ENCODE results near the gene ABCG1. TPM values are rescaled to one million over a fixed set of nuclear protein-coding genes. Genes with fewer than 3 reads are reported as not detected.
A peak's percentile ranks its signal among the peaks of the same experiment; 100 is the strongest.

ABCG1 gene
- total and polyA plus RNA-seq, 3 experiments from 2014 or later: 3.7 to 15.7 (median 3.8) TPM

DNA sequence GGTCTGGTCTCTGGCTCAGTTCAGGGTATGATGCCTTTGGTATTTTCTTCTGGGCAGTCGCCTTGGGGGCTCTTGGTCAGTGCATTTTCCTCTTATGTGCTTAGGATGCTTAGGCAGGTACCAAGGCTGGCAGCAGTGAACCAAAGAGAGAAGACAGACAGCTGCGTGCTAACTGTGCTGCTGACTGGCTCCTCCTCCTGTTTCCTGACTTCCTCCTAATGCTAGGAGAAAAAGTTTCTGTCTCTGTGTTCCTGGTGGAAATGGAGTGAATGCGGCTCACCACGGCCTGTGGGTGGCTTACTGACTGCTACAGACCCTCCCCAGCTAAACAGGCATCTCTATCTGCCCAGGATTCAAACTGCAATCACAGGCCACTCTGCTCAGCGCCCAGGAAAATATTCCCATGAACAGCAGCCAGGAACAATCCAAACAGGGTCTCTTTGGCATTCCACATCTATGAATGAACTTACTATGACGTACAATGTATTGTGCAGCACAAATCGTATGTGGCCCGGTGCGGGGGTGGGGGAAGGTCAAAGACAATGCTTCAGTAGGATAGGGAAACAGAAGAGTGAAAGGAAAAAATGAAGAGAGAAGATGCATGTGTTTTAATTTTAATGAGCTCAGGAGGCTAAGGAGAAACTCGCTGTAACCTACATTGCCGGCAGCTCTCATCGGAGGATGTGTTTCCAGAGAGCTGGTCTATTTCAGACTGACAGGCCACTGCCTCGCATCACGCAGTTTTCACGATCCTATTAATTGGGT lies 2.8 kb downstream of the ABCG1 start:
- no peak for DNase-seq
- Mint-ChIP-seq H3K36me3 (peaks cover 0 to 43% (median 7%) of the 10 kb centered on the region in 3 donors), H3K9me3 (no peaks in the 10 kb centered on the region), H3K4me3 (peak overlapping the region in 5 of 7 donors; percentile 27 to 65 (median 32)), H3K4me1 (peaks cover 22 to 58% (median 49%) of the 10 kb centered on the region in 3 donors), H3K27me3 (no peaks in the 10 kb centered on the region), H3K27ac (peak overlapping the region in 6 of 8 donors; percentile 1 to 77 (median 36))
- POLR2A ChIA-PET: no interaction called here
- no peak overlapping the region for H3K4me3 ChIP-seq (ENCODE audit: low read length)
- CTCF ChIA-PET: interaction anchor here (2.4 to 3.0 kb wide), 2 partner anchors 12 to 56 kb away, joined by 8 to 19 read pairs; no protein-coding TSS in a partner anchor
- H3K4me1 ChIP-seq (ENCODE audit: insufficient read depth, low read length): peaks cover 15% of the 10 kb centered on the region
- H3K27ac ChIP-seq (ENCODE audit: low read depth, low read length): no peak overlapping the region
- peaks cover 5% of the 10 kb centered on the region for H3K36me3 ChIP-seq (ENCODE audit: insufficient read depth, low read length)
- H3K9me3 ChIP-seq (ENCODE audit: low read length): no peaks in the 10 kb centered on the region
- H3K27me3 ChIP-seq (ENCODE audit: insufficient read depth, low read length, poor library complexity, severe bottlenecking): no peaks in the 10 kb centered on the region

DNA sequence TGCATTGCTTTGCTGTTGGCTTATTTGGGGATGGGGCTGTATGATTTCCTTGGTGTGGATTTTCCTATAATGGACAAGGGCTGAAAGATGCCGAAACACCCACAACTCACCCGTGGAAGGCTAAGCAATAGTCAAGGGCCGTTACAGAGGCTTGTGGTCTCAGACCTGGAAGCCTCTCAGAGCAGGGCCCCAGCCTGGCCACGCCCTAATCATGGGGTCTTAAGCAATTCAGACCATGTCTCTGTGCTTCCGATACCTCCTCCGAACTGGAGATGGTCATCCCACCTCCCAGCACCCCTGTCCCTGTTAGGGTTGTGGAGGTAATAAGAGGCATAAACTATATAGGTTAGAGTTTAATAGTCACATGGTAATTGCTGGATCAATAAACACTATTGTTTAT lies 3.4 kb downstream of the ABCG1 start:
- ChIA-PET POLR2A (no interaction called here), CTCF (interaction anchor here (3.0 kb wide), 1 partner anchor 11 kb away, joined by 19 read pairs; no protein-coding TSS in a partner anchor)

DNA sequence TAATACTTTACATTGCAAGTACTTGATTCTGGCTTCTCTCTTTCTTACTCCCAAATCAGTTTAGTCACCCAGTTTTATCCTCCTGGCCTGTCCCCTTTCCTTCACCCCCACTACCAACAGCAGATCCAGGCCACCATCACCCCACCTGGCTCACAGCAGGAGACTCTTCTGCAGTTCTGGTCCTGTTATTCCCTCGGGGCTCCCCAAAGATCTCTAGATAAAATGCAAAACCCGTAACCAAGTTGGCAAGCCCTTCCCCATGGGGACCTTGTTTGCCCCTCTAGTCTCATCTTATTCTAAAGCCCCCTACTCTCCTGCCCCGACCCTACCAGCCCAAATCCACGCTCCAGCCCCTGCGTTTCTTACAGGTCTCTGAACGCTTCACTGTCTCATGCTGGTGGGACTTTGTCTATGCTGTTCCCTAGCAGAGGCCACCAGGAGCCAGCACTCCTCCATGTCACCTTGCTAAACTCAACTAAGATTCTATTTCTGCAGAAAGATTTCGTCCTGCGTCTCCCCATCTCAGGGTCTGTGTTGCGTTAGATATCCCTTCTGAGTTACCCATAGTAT lies 4.0 kb downstream of the ABCG1 start:
- Mint-ChIP-seq H3K27me3 (no peaks in the 10 kb centered on the region), H3K4me3 (peak overlapping the region in 3 of 7 donors; percentile 3 to 37 (median 29)), H3K36me3 (peaks cover 6 to 52% (median 16%) of the 10 kb centered on the region in 3 donors), H3K27ac (peak overlapping the region in 5 of 8 donors; percentile 6 to 63 (median 31)), H3K4me1 (peaks cover 31 to 68% (median 58%) of the 10 kb centered on the region in 3 donors), H3K9me3 (no peaks in the 10 kb centered on the region)
- Histone ChIP-seq H3K4me1 (ENCODE audit: insufficient read depth, low read length) (peaks cover 27% of the 10 kb centered on the region), H3K27ac (ENCODE audit: low read depth, low read length) (no peak overlapping the region), H3K4me3 (ENCODE audit: low read length) (no peak overlapping the region), H3K9me3 (ENCODE audit: low read length) (no peaks in the 10 kb centered on the region), H3K27me3 (ENCODE audit: insufficient read depth, low read length, poor library complexity, severe bottlenecking) (no peaks in the 10 kb centered on the region), H3K36me3 (ENCODE audit: insufficient read depth, low read length) (peaks cover 5% of the 10 kb centered on the region)
- POLR2A ChIA-PET: no interaction called here
- no peak for DNase-seq
- CTCF ChIA-PET: no interaction called here

More for the DNA sequence above, 3.4 kb downstream of the ABCG1 start:
- no peaks in the 10 kb centered on the region for H3K9me3 ChIP-seq (ENCODE audit: low read length)
- Mint-ChIP-seq H3K36me3 (peaks cover 1 to 47% (median 10%) of the 10 kb centered on the region in 3 donors), H3K4me3 (peak overlapping the region in 2 of 7 donors; percentile 24 to 29), H3K27me3 (no peaks in the 10 kb centered on the region), H3K9me3 (no peaks in the 10 kb centered on the region), H3K4me1 (peaks cover 26 to 63% (median 53%) of the 10 kb centered on the region in 3 donors), H3K27ac (peak overlapping the region in 4 of 8 donors; percentile 15 to 69 (median 30))
- peaks cover 21% of the 10 kb centered on the region for H3K4me1 ChIP-seq (ENCODE audit: insufficient read depth, low read length)
- H3K27ac ChIP-seq (ENCODE audit: low read depth, low read length): no peak overlapping the region
- peaks cover 5% of the 10 kb centered on the region for H3K36me3 ChIP-seq (ENCODE audit: insufficient read depth, low read length)
- no peak for DNase-seq
- no peaks in the 10 kb centered on the region for H3K27me3 ChIP-seq (ENCODE audit: insufficient read depth, low read length, poor library complexity, severe bottlenecking)
- H3K4me3 ChIP-seq (ENCODE audit: low read length): no peak overlapping the region

DNA sequence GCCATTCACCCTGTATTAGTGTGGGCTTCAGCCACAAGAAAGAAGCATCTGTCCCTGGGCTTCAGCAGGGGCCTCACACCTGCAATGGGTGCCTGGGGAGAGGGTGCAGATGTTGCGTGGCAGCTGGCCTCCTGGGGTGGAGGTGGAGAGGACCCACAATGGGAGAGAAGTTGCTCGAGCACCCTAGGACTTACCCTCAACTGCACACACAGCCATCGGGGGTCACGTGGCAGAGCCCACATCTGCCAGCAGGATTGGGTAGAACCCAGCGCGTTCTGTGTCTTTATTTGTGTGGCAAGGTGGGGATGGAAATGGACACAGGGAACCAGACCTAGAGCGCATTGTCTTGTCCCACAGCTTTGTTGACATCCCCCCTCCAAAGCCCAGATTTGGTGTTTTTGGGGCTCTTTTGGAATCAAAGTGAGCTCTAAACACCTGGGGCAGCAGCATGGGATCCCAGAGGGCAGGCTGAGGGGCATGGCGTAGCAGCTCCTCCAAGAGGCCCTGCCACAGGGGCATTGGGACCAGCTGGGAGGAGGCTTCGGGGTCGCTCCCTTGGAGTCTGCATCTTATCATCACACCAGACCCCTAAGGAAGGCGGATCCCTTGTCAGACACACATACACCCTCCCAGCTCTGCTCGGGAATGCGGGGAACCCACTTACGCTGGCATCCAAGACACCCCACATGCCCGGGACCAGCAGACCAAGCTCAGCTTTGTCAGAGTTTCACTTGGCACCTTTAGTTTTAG lies 5.1 kb downstream of the ABCG1 start:
- Histone ChIP-seq H3K4me3 (ENCODE audit: low read length) (no peak overlapping the region), H3K36me3 (ENCODE audit: insufficient read depth, low read length) (peaks cover 5% of the 10 kb centered on the region), H3K27ac (ENCODE audit: low read depth, low read length) (no peak overlapping the region), H3K4me1 (ENCODE audit: insufficient read depth, low read length) (peaks cover 38% of the 10 kb centered on the region), H3K27me3 (ENCODE audit: insufficient read depth, low read length, poor library complexity, severe bottlenecking) (no peaks in the 10 kb centered on the region), H3K9me3 (ENCODE audit: low read length) (no peaks in the 10 kb centered on the region)
- H3K4me3 Mint-ChIP-seq: no peak overlapping the region
- peak overlapping the region in 2 of 8 donors; percentile 34 to 71 for H3K27ac Mint-ChIP-seq
- H3K36me3 Mint-ChIP-seq: peaks cover 6 to 56% (median 16%) of the 10 kb centered on the region in 3 donors
- peaks cover 42 to 77% (median 69%) of the 10 kb centered on the region in 3 donors for H3K4me1 Mint-ChIP-seq
- POLR2A ChIA-PET: interaction anchor here (1.4 kb wide), 1 partner anchor 31 kb away, joined by 3 read pairs; no protein-coding TSS in a partner anchor
- no peak for DNase-seq
- CTCF ChIA-PET: interaction anchor here (1.6 kb wide), 1 partner anchor 31 kb away, joined by 5 read pairs; no protein-coding TSS in a partner anchor
- H3K27me3 Mint-ChIP-seq: no peaks in the 10 kb centered on the region
- H3K9me3 Mint-ChIP-seq: no peaks in the 10 kb centered on the region

DNA sequence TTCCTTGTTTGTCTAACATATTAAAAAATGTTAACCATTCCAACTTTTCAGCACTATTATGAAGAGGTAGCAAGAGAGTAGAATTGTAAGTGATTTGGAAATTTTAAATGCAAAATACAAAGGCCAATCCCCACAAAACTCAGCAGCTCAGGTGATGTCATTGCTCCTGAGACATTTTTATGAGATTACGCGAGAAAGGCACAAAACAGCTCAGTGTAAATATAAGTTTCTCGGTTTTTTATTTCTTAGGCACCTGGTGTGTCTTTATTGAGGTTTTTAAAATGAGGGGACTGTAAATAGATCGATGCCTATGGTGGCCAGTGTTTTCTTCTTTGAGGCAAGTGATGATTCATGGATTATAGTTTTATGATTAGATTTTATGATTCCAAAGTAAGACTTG lies 6.1 kb downstream of the ABCG1 start:
- H3K4me3 ChIP-seq (ENCODE audit: low read length): no peak overlapping the region
- no peaks in the 10 kb centered on the region for H3K27me3 ChIP-seq (ENCODE audit: insufficient read depth, low read length, poor library complexity, severe bottlenecking)
- peaks cover 44% of the 10 kb centered on the region for H3K4me1 ChIP-seq (ENCODE audit: insufficient read depth, low read length)
- no peak for DNase-seq
- no peak overlapping the region for H3K27ac ChIP-seq (ENCODE audit: low read depth, low read length)
- Mint-ChIP-seq H3K4me1 (peaks cover 45 to 85% (median 77%) of the 10 kb centered on the region in 3 donors), H3K27me3 (no peaks in the 10 kb centered on the region), H3K4me3 (no peak overlapping the region), H3K9me3 (no peaks in the 10 kb centered on the region), H3K27ac (peak overlapping the region in 5 of 8 donors; percentile 43 to 94 (median 59)), H3K36me3 (peaks cover 6 to 55% (median 16%) of the 10 kb centered on the region in 3 donors)
- peaks cover 5% of the 10 kb centered on the region for H3K36me3 ChIP-seq (ENCODE audit: insufficient read depth, low read length)
- H3K9me3 ChIP-seq (ENCODE audit: low read length): no peaks in the 10 kb centered on the region
- POLR2A ChIA-PET: no interaction called here
- CTCF ChIA-PET: interaction anchor here (0.7 to 1.6 kb wide), 3 partner anchors 19 to 108 kb away, joined by 3 to 5 read pairs (median 3); no protein-coding TSS in a partner anchor

DNA sequence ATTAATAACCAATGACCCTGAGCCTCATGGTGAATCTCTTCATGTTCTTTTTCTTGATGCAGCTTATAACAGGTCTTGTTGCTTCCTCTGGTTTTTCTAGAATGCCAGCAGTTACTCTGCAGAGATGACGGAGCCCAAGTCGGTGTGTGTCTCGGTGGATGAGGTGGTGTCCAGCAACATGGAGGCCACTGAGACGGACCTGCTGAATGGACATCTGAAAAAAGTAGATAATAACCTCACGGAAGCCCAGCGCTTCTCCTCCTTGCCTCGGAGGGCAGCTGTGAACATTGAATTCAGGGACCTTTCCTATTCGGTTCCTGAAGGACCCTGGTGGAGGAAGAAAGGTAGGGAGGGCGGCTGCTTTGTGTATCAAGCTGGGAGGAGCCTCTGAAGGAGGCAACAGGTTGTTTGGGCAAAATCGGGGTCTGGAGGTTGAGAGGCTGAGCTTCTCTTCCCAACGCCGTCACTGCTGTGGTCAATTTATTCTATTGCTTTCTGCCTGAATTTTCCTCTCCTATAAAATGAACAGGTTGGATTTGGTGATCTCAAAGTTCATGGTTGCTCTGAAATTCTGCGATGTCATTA lies 6.7 kb downstream of the ABCG1 start:
- peaks cover 45 to 85% (median 77%) of the 10 kb centered on the region in 3 donors for H3K4me1 Mint-ChIP-seq

DNA sequence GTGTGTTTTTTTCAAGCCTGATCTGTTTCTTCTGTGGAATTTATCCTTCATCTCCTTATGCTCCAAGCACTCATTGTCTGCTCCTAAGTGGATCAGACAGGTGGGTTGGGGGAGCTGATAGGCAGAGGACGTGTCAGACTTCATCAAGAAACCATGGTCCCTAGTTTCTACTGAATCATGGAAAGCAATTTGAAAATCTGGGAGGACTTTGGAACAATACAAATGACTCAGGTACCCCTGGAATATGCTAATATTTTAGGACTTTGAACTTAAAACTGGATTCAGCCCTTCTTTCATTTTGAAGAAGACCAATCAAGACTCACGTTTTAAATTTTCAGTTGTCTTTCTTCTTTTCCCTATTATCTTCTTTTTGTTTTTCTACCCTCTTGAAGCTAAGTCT lies 7.7 kb downstream of the ABCG1 start:
- no peak overlapping the region for H3K4me3 Mint-ChIP-seq
- no peaks in the 10 kb centered on the region for H3K9me3 Mint-ChIP-seq
- Histone ChIP-seq H3K27ac (ENCODE audit: low read depth, low read length) (no peak overlapping the region), H3K36me3 (ENCODE audit: insufficient read depth, low read length) (peaks cover 5% of the 10 kb centered on the region), H3K27me3 (ENCODE audit: insufficient read depth, low read length, poor library complexity, severe bottlenecking) (no peaks in the 10 kb centered on the region), H3K4me3 (ENCODE audit: low read length) (no peak overlapping the region), H3K9me3 (ENCODE audit: low read length) (no peaks in the 10 kb centered on the region), H3K4me1 (ENCODE audit: insufficient read depth, low read length) (peaks cover 42% of the 10 kb centered on the region)
- CTCF ChIA-PET: interaction anchor here (0.9 kb wide), 2 partner anchors 12 to 35 kb away, joined by 3 read pairs; no protein-coding TSS in a partner anchor
- H3K27ac Mint-ChIP-seq: peak overlapping the region in 7 of 8 donors; percentile 41 to 99 (median 94)
- H3K4me1 Mint-ChIP-seq: peaks cover 50 to 87% (median 82%) of the 10 kb centered on the region in 3 donors
- POLR2A ChIA-PET: no interaction called here
- H3K27me3 Mint-ChIP-seq: no peaks in the 10 kb centered on the region
- H3K36me3 Mint-ChIP-seq: peaks cover 6 to 54% (median 16%) of the 10 kb centered on the region in 3 donors
- DNase-seq: no peak

More for the DNA sequence above, 6.7 kb downstream of the ABCG1 start:
- Histone ChIP-seq H3K27ac (ENCODE audit: low read depth, low read length) (no peak overlapping the region), H3K27me3 (ENCODE audit: insufficient read depth, low read length, poor library complexity, severe bottlenecking) (no peaks in the 10 kb centered on the region), H3K4me1 (ENCODE audit: insufficient read depth, low read length) (peaks cover 42% of the 10 kb centered on the region), H3K4me3 (ENCODE audit: low read length) (no peak overlapping the region), H3K36me3 (ENCODE audit: insufficient read depth, low read length) (peaks cover 5% of the 10 kb centered on the region), H3K9me3 (ENCODE audit: low read length) (no peaks in the 10 kb centered on the region)
- H3K27ac Mint-ChIP-seq: peak overlapping the region in 6 of 8 donors; percentile 38 to 99 (median 82)
- ChIA-PET CTCF (interaction anchor here (0.7 to 1.6 kb wide), 4 partner anchors 18 to 108 kb away, joined by 3 to 5 read pairs (median 3); no protein-coding TSS in a partner anchor), POLR2A (no interaction called here)
- no peaks in the 10 kb centered on the region for H3K27me3 Mint-ChIP-seq
- H3K9me3 Mint-ChIP-seq: no peaks in the 10 kb centered on the region
- DNase-seq: no peak
- no peak overlapping the region for H3K4me3 Mint-ChIP-seq
- H3K36me3 Mint-ChIP-seq: peaks cover 6 to 55% (median 16%) of the 10 kb centered on the region in 3 donors
